ENCODE measurements around the gene KIAA0232. TPM values are rescaled to one million over a fixed set of nuclear protein-coding genes. Genes with fewer than 3 reads are reported as not detected.

KIAA0232 gene
- total and polyA plus RNA-seq, 9 of the 15 experiments (the other 6 are each of a cell fraction or from before 2014, with no cell fraction given), result 3.5 to 17.4 (median 13.0) TPM

DNA sequence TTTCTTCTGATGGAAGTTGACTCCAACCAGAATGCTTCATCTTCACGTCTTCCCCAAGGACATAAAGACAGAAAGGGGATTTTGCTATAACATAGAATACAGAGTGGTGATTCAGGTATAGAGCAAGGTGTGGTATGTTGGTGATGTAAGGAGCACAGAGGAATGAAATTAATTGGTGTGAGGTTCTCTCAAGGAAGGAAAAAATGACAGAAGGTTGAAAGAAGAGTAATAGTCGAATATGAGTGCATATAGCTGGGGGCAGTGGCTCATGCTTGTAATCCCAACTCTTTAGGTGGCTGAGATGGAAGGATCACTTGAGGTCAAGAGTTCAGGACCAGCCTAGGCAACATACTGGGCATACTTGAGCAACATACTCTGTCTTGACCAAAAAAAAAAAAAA lies 20.1 kb downstream of the KIAA0232 start (continued):
- TF ChIP-seq, protein P1, sequence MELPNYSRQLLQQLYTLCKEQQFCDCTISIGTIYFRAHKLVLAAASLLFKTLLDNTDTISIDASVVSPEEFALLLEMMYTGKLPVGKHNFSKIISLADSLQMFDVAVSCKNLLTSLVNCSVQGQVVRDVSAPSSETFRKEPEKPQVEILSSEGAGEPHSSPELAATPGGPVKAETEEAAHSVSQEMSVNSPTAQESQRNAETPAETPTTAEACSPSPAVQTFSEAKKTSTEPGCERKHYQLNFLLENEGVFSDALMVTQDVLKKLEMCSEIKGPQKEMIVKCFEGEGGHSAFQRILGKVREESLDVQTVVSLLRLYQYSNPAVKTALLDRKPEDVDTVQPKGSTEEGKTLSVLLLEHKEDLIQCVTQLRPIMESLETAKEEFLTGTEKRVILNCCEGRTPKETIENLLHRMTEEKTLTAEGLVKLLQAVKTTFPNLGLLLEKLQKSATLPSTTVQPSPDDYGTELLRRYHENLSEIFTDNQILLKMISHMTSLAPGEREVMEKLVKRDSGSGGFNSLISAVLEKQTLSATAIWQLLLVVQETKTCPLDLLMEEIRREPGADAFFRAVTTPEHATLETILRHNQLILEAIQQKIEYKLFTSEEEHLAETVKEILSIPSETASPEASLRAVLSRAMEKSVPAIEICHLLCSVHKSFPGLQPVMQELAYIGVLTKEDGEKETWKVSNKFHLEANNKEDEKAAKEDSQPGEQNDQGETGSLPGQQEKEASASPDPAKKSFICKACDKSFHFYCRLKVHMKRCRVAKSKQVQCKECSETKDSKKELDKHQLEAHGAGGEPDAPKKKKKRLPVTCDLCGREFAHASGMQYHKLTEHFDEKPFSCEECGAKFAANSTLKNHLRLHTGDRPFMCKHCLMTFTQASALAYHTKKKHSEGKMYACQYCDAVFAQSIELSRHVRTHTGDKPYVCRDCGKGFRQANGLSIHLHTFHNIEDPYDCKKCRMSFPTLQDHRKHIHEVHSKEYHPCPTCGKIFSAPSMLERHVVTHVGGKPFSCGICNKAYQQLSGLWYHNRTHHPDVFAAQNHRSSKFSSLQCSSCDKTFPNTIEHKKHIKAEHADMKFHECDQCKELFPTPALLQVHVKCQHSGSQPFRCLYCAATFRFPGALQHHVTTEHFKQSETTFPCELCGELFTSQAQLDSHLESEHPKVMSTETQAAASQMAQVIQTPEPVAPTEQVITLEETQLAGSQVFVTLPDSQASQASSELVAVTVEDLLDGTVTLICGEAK (IDR thresholded peaks at IDR 0.05), result no peak
- TF ChIP-seq, protein P1 (CRISPR knock-in tag; IDR thresholded peaks at IDR 0.05), result no peak
- TF ChIP-seq PHB (CRISPR knock-in tag; IDR thresholded peaks at IDR 0.05), result no peak
- TF ChIP-seq, protein P2, sequence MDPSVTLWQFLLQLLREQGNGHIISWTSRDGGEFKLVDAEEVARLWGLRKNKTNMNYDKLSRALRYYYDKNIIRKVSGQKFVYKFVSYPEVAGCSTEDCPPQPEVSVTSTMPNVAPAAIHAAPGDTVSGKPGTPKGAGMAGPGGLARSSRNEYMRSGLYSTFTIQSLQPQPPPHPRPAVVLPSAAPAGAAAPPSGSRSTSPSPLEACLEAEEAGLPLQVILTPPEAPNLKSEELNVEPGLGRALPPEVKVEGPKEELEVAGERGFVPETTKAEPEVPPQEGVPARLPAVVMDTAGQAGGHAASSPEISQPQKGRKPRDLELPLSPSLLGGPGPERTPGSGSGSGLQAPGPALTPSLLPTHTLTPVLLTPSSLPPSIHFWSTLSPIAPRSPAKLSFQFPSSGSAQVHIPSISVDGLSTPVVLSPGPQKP (CRISPR knock-in tag; IDR thresholded peaks at IDR 0.05), result no peak
- TF ChIP-seq CC2D1A (IDR thresholded peaks at IDR 0.05), result no peak

Data from K562 (cell line).